ENCODE measurements around the gene ASPHD2. TPM values are rescaled to one million over a fixed set of nuclear protein-coding genes. Genes with fewer than 3 reads are reported as not detected.

The ASPHD2 gene
- total and polyA plus RNA-seq, 10 of the 15 experiments (the other 5 are each of a cell fraction or from before 2014, with no cell fraction given): 1.6 to 10.6 (median 5.2) TPM

DNA sequence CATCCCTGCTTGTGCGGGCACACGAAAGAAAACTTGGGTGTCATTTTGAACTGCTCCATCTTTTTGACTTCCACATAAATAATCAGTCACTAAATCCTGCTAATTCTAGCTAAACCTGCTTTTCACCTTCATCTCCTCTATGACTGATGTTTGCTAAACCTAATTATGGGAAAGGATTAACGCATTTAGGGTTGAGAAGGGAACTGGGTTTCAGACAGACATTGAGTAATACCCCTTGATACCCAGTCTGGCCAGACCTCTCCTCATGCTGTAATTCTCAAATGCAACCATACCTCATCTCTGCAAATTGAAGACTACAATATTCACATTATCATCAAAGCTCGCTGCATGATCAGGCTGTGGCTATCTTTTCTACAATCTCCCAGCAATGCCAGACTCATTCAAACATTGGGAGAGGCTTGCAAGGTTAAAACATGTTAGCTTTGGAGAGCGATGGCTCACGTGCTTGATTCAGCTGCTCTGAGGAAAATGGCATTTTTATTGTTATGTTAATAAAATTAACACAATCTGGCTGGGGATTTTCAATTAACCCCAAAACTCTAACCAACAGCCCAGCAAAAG is 52.1 kb downstream of the ASPHD2 start:
- no peaks in the 10 kb centered on the region for H4K20me1 ChIP-seq (ENCODE audit: control insufficient read depth, insufficient read depth)
- RAD21 ChIA-PET (ENCODE audit: unreplicated experiment): interaction anchor here (0.9 to 2.4 kb wide), 6 partner anchors 20 to 191 kb away, joined by 3 to 7 read pairs (median 4); no protein-coding TSS in a partner anchor
- peaks cover 63% of the 10 kb centered on the region for H3K79me2 ChIP-seq (ENCODE audit: control insufficient read depth, insufficient read depth, low read length)
- peaks cover 29% of the 10 kb centered on the region for H3K4me1 ChIP-seq (ENCODE audit: control insufficient read depth, insufficient read depth, low read length)
- 75% methylated on average over 6 of the region's 6 CpGs for WGBS (ENCODE audit: insufficient coverage, insufficient replicate concordance, low lambda C conversion rate, missing lambda C conversion rate)
- CTCF ChIA-PET: interaction anchor here (1.2 to 7.1 kb wide), 9 partner anchors 12 to 191 kb away, joined by 3 to 47 read pairs (median 7); no protein-coding TSS in a partner anchor
- BruUV-seq (replicated peaks): no TSS peak
- H3K27ac ChIP-seq (ENCODE audit: control insufficient read depth, insufficient read depth): peak overlapping the region; percentile 88
- DNase-seq (ENCODE audit: low read depth, low spot score) (no peak), ATAC-seq (no peak), FAIRE-seq (no peak)
- H2AFZ ChIP-seq (ENCODE audit: control insufficient read depth, low read depth, low read length): no peak overlapping the region
- no peaks in the 10 kb centered on the region for H3K27me3 ChIP-seq (replicated peaks in 1 of 2; ENCODE audit: control insufficient read depth in 2 of 2, insufficient read depth in 2 of 2, low read length in 1 of 2)
- peaks cover 0 to 3% of the 10 kb centered on the region in 2 experiments; a peak in 2 of 4 replicates for H3K36me3 ChIP-seq (ENCODE audit: control insufficient read depth in 2 of 2, insufficient read depth in 2 of 2, low read length in 1 of 2)
- SMC1A ChIA-PET (ENCODE audit: uncharacterized antibody, unreplicated experiment): interaction anchor here (0.7 to 4.3 kb wide), 11 partner anchors 8 to 193 kb away, joined by 3 to 17 read pairs (median 3); no protein-coding TSS in a partner anchor
- in situ Hi-C loops (cut with MboI) (no loop called here), intact Hi-C loops (cut with micrococcal nuclease; ENCODE audit: unreplicated experiment) (loop anchor here (5.0 kb wide), 1 partner anchor 49 kb away; no protein-coding TSS in a partner anchor)
- no peaks in the 10 kb centered on the region for H3K9me3 ChIP-seq (replicated peaks; ENCODE audit: control insufficient read depth, insufficient read depth, low read length)
- H3K9ac ChIP-seq (ENCODE audit: control insufficient read depth, insufficient read depth, low read length): peak overlapping the region; percentile 84
- POLR2A ChIA-PET: interaction anchor here (1.0 to 3.6 kb wide), 4 partner anchors 31 to 185 kb away, joined by 3 to 18 read pairs (median 6); partner anchors contain the start of gene TFIP11
- H3K4me3 ChIP-seq: peak overlapping the region; percentile 97
- H3K4me2 ChIP-seq (ENCODE audit: control insufficient read depth, insufficient read depth): peak overlapping the region; percentile 97
- TF ChIP-seq BHLHE40 (IDR thresholded peaks at IDR 0.05; ENCODE audit: borderline replicate concordance in 1 of 2, low read depth in 2 of 2, low read length in 1 of 2) (no peak), SIN3A (IDR thresholded peaks at IDR 0.05; ENCODE audit: low read depth, low read length) (no peak), RAD21 (IDR thresholded peaks at IDR 0.05; ENCODE audit: insufficient read depth, low read depth, low read length) (no peak), POU2F2 (IDR thresholded peaks at IDR 0.05; ENCODE audit: borderline replicate concordance, low read depth, low read length) (no peak), BCL11A (IDR thresholded peaks at IDR 0.05; ENCODE audit: low read depth, low read length) (no peak), RELA (IDR thresholded peaks at IDR 0.05; ENCODE audit: borderline replicate concordance, partially characterized antibody) (no peak), CREM (IDR thresholded peaks at IDR 0.05; ENCODE audit: low read depth) (no peak), TCF12 (IDR thresholded peaks at IDR 0.05; ENCODE audit: low read depth, low read length) (no peak), NR2F1 (conservative IDR thresholded peaks at IDR 0.05) (no peak), RUNX3 (IDR thresholded peaks at IDR 0.05; ENCODE audit: low read length) (no peak), ASH2L (IDR thresholded peaks at IDR 0.05; ENCODE audit: borderline replicate concordance, low read depth) (no peak), STAT1 (conservative IDR thresholded peaks at IDR 0.05) (no peak), JUNB (IDR thresholded peaks at IDR 0.05) (no peak), YBX1 (IDR thresholded peaks at IDR 0.05) (no peak)
- TF ChIP-seq, protein P1, sequence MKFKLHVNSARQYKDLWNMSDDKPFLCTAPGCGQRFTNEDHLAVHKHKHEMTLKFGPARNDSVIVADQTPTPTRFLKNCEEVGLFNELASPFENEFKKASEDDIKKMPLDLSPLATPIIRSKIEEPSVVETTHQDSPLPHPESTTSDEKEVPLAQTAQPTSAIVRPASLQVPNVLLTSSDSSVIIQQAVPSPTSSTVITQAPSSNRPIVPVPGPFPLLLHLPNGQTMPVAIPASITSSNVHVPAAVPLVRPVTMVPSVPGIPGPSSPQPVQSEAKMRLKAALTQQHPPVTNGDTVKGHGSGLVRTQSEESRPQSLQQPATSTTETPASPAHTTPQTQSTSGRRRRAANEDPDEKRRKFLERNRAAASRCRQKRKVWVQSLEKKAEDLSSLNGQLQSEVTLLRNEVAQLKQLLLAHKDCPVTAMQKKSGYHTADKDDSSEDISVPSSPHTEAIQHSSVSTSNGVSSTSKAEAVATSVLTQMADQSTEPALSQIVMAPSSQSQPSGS (IDR thresholded peaks at IDR 0.05; ENCODE audit: low read length): no peak
- TF ChIP-seq, protein P2, sequence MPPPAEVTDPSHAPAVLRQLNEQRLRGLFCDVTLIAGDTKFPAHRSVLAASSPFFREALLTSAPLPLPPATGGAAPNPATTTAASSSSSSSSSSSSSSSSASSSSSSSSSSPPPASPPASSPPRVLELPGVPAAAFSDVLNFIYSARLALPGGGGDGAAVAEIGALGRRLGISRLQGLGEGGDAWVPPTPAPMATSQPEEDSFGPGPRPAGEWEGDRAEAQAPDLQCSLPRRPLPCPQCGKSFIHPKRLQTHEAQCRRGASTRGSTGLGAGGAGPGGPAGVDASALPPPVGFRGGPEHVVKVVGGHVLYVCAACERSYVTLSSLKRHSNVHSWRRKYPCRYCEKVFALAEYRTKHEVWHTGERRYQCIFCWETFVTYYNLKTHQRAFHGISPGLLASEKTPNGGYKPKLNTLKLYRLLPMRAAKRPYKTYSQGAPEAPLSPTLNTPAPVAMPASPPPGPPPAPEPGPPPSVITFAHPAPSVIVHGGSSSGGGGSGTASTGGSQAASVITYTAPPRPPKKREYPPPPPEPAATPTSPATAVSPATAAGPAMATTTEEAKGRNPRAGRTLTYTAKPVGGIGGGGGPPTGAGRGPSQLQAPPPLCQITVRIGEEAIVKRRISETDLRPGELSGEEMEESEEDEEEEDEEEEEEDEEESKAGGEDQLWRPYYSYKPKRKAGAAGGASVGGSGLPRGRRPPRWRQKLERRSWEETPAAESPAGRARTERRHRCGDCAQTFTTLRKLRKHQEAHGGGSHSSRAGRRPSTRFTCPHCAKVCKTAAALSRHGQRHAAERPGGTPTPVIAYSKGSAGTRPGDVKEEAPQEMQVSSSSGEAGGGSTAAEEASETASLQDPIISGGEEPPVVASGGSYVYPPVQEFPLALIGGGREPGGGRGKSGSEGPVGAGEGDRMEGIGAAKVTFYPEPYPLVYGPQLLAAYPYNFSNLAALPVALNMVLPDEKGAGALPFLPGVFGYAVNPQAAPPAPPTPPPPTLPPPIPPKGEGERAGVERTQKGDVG (CRISPR knock-in tag; IDR thresholded peaks at IDR 0.05): no peak
- TF ChIP-seq, protein P3, sequence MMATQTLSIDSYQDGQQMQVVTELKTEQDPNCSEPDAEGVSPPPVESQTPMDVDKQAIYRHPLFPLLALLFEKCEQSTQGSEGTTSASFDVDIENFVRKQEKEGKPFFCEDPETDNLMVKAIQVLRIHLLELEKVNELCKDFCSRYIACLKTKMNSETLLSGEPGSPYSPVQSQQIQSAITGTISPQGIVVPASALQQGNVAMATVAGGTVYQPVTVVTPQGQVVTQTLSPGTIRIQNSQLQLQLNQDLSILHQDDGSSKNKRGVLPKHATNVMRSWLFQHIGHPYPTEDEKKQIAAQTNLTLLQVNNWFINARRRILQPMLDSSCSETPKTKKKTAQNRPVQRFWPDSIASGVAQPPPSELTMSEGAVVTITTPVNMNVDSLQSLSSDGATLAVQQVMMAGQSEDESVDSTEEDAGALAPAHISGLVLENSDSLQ (IDR thresholded peaks at IDR 0.05): no peak
